ENCODE results near the gene SLC2A4RG. TPM values are rescaled to one million over a fixed set of nuclear protein-coding genes. Genes with fewer than 3 reads are reported as not detected.

SLC2A4RG gene
- total and polyA plus RNA-seq, 12 donors = 7.9 to 210 (median 47.9) TPM

DNA sequence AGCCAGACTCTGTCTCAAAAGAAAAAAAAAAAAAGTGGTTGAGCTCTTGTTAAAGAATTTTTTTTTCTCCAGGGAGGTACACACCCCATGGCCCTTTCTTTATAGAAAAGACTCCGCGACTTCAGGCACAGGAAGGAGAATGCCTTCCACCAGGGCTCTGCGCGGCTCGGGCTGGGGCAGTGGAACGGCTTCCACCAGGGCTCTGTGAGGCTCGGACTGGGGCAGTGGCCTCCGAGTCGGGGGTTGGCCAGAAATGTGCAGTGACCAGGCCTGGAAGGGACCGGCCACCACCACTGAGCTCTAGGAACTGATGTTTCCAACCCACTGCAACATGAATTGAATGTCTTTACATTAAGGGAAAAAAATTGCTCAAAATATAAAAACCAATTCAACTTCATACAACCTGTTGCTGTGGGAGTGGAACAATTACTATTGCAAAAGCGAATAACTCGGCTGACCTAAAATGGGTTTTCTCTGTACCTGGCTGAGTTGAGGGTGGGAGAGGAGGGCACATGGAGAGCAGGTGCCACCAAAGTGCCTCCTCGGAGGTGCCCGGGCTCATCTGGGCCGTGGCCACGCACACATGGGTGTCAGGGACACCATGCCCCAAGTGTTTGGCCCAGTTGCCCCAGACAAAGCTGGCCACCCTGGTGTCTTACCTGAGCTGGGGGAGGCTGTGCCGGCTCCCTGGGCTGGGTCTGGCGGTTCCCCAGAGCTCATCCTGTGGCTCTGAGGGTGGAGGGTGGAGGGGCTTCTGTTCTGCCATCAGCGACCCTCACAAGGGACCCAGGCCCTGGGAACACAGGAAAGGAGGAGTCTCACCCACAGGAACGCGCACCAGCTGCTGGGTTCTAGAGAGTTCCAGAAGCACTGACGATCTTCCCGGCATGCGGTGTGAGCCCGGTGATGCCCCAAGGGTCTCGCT, 29.3 kb downstream of the SLC2A4RG start:
- Histone ChIP-seq H3K4me1 (replicated peaks in 1 of 2) (peaks cover 7 to 16% of the 10 kb centered on the region in 2 donors), H3K9me3 (replicated peaks in 1 of 3) (no peaks in the 10 kb centered on the region), H3K36me3 (replicated peaks in 1 of 2) (peaks cover 0 to 27% of the 10 kb centered on the region in 2 donors), H3K27ac (no peak overlapping the region), H3K27me3 (no peaks in the 10 kb centered on the region), H3K4me3 (no peak overlapping the region)
- intact Hi-C loops (cut with DNase I) = no loop called here
- DNase-seq = no peak
- 92% methylated on average over 16 to 26 of the region's 26 CpGs for WGBS, 4 donors
- no peak for TF ChIP-seq POLR2A (IDR thresholded peaks at IDR 0.05)
- TF ChIP-seq, protein P1, sequence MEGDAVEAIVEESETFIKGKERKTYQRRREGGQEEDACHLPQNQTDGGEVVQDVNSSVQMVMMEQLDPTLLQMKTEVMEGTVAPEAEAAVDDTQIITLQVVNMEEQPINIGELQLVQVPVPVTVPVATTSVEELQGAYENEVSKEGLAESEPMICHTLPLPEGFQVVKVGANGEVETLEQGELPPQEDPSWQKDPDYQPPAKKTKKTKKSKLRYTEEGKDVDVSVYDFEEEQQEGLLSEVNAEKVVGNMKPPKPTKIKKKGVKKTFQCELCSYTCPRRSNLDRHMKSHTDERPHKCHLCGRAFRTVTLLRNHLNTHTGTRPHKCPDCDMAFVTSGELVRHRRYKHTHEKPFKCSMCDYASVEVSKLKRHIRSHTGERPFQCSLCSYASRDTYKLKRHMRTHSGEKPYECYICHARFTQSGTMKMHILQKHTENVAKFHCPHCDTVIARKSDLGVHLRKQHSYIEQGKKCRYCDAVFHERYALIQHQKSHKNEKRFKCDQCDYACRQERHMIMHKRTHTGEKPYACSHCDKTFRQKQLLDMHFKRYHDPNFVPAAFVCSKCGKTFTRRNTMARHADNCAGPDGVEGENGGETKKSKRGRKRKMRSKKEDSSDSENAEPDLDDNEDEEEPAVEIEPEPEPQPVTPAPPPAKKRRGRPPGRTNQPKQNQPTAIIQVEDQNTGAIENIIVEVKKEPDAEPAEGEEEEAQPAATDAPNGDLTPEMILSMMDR (IDR thresholded peaks at IDR 0.05) = no peak

DNA sequence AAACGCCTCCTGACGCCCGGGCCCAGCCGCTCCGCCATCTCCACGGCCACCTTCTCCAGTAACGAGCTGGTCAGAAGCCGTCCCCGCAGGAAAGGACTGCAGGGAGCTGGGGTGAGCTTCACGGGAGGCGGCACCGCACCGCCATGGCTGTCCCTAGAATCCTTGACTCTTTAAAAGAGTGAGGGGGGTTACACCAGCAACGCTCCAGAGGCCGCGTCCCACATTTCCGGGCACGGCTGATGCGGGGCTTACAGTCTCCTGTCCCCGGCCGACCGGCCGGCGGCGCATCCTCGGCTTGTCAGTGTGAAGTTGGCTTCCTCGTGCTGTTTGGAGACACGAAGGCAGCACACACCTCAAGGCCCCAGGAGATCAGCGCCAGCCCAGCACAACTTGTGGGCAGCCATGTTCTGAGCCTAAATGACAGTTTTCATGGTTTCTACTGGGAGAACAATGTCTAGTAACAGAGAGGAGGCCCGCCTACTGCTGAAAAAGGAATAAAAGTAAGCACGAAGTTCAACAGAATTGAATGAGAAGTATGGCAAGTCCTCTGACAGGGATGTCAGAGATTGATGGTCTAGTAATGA, 30.4 kb downstream of the SLC2A4RG start:
- H3K4me1 ChIP-seq (replicated peaks in 1 of 2) = peaks cover 7 to 18% of the 10 kb centered on the region in 2 donors
- H3K4me3 ChIP-seq = no peak overlapping the region
- intact Hi-C loops (cut with DNase I) = no loop called here
- no peak for DNase-seq
- peaks cover 0 to 27% of the 10 kb centered on the region in 2 donors for H3K36me3 ChIP-seq (replicated peaks in 1 of 2)
- H3K27me3 ChIP-seq = no peaks in the 10 kb centered on the region
- 91 to 95% (median 93%) methylated on average over 12 to 31 of the region's 31 CpGs for WGBS, 4 donors
- no peak overlapping the region for H3K27ac ChIP-seq
- TF ChIP-seq POLR2A (IDR thresholded peaks at IDR 0.05) = no peak
- TF ChIP-seq, protein P1 (IDR thresholded peaks at IDR 0.05) = no peak
- no peaks in the 10 kb centered on the region for H3K9me3 ChIP-seq (replicated peaks in 1 of 3)

DNA sequence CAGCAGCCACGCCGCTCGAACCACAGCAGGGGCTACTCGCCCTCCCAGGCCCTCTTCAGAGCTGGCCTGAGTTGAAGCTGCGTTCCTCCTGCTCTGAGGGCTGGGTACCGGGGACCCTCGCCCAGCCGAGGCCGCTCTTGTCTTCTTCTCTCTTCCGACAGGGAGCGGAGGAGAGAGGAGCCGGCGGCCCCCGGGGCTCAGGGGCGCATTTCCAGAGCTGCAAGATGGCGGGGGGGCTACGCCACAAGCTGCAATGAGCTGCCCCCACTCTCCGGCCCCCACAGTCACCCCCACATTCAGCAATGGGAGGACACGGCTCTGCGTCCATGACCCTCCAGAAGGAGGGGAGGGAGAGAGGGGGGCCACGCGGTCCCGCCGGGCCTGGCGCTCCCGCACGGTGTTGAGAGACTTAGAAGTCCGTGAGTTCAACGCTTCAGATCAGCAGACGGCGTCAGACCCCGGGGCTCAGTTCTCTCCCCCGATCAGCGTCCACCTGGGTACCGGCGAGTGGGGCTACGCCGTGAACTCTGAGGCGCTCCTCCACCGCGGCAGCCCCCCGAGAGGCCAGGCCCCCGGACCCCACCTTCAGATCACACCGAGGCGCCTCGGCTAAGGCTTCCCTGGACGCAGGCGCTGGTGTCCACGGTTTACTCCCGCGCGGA, 31.6 kb downstream of the SLC2A4RG start:
- peaks cover 0 to 27% of the 10 kb centered on the region in 2 donors for H3K36me3 ChIP-seq (replicated peaks in 1 of 2)
- WGBS, 4 donors = 90 to 94% (median 93%) methylated on average over 17 to 52 of the region's 52 CpGs

More for the DNA sequence above, 31.6 kb downstream of the SLC2A4RG start:
- TF ChIP-seq, protein P1 (IDR thresholded peaks at IDR 0.05) = no peak
- no peak for TF ChIP-seq POLR2A (IDR thresholded peaks at IDR 0.05)
- H3K4me3 ChIP-seq = no peak overlapping the region
- DNase-seq = no peak
- H3K4me1 ChIP-seq (replicated peaks in 1 of 2) = peaks cover 7 to 25% of the 10 kb centered on the region in 2 donors
- intact Hi-C loops (cut with DNase I) = no loop called here
- H3K27ac ChIP-seq = no peak overlapping the region
- no peaks in the 10 kb centered on the region for H3K27me3 ChIP-seq
- H3K9me3 ChIP-seq (replicated peaks in 1 of 3) = no peaks in the 10 kb centered on the region

All from adrenal gland (tissue), 12 donors.